K562 (cell line): ENCODE measurements around the gene LGALS14. TPM values are rescaled to one million over a fixed set of nuclear protein-coding genes. Genes with fewer than 3 reads are reported as not detected.

Source experiments
- ATAC-seq: fragments of 200-7000 bp; cut with Tn5 transposase; 3 replicates; pipeline ENCODE4 v1.9.1; 2020; ENCODE audit warnings: moderate library complexity
- BruUV-seq: library from RNA; stranded (reverse); fragments of 400-500 nt; replicated peaks from 2 replicates; lab custom pipeline; 2021; lab: Mats Ljungman, UMichigan
- CTCF ChIA-PET: fragments of 300-600 bp; formaldehyde crosslinking; extraction: SDS; loops from one replicate; lab custom pipeline; 2021; ENCODE audit warnings: low intra/inter-chr PET ratio; lab: Yijun Ruan, JAX
- POLR2A ChIA-PET: fragments of 300-600, 350-650 bp; sonication (Branson Sonifier 250); formaldehyde crosslinking; extraction: SDS; loops from one replicate; lab custom pipeline; 2021; ENCODE audit warnings: antibody characterized with exemption, inconsistent platforms; lab: Yijun Ruan, JAX
- DNase-seq, 4 experiments: peaks; one replicate each; pipeline versions ENCODE4 v3.0.0 to v3.0.0-alpha.2; 2011 to 2018; ENCODE audit warnings: low spot score in 3 of 4, mixed read lengths in 3 of 4; ENCODE audit errors: extremely low read depth in 1 of 4
- FAIRE-seq: peaks from 2 replicates; lab custom pipeline; 2011; peaks lifted over from hg19 to GRCh38; lab: Jason Lieb, UNC
- H2AFZ ChIP-seq: 2 replicates; pipeline ENCODE4 v1.6.0; 2011; ENCODE audit warnings: low read depth, low read length, control low read depth, inconsistent platforms
- H3K27ac ChIP-seq: fragments of 200-600 bp; 3 replicates; pipeline ENCODE4 v1.8.0; 2011; ENCODE audit warnings: low read depth, mild to moderate bottlenecking, control low read depth, inconsistent platforms, low read length, moderate library complexity, mixed read lengths; ENCODE audit errors: extremely low read depth
- H3K27me3 ChIP-seq, 2 experiments: fragments of 300-600 bp in 1 of 2; 2 replicates in 1 of 2; 3 replicates in 1 of 2; pipeline versions ENCODE4 v1.6.0 to v1.8.0; 2011; ENCODE audit warnings: inconsistent platforms in 2 of 2, low read length in 2 of 2, mild to moderate bottlenecking in 1 of 2, mixed read lengths in 1 of 2, moderate library complexity in 1 of 2; ENCODE audit not compliant: control insufficient read depth in 2 of 2, insufficient read depth in 2 of 2
- H3K36me3 ChIP-seq: fragments of 300-600 bp; 3 replicates; pipeline ENCODE4 v1.8.0; 2011; ENCODE audit warnings: mild to moderate bottlenecking, low read length, inconsistent platforms; ENCODE audit not compliant: control insufficient read depth, insufficient read depth
- H3K4me1 ChIP-seq, 2 experiments: fragments of 200-600 bp in 1 of 2; replicated peaks in 1 of 2; 2 replicates in 1 of 2; 3 replicates in 1 of 2; pipeline versions ENCODE4 v1.5.1 to v1.8.0; 2011; ENCODE audit warnings: inconsistent platforms in 2 of 2, low read length in 2 of 2, mild to moderate bottlenecking in 1 of 2, mixed read lengths in 1 of 2, moderate library complexity in 1 of 2; ENCODE audit not compliant: control insufficient read depth in 2 of 2, insufficient read depth in 2 of 2
- H3K4me2 ChIP-seq: 2 replicates; pipeline ENCODE4 v1.6.1; 2011; ENCODE audit warnings: low read length, control low read depth, inconsistent platforms, mixed read lengths; ENCODE audit not compliant: insufficient read depth
- H3K4me3 ChIP-seq: fragments of 200-600 bp; sonication (generic), shearing (Covaris generic); 2 replicates; pipeline ENCODE4 v1.5.1; 2016; ENCODE audit warnings: control low read depth, inconsistent platforms
- H3K79me2 ChIP-seq: fragments of 200-600 bp; 3 replicates; pipeline ENCODE4 v1.8.0; 2011; ENCODE audit warnings: low read length, inconsistent platforms; ENCODE audit not compliant: control insufficient read depth, insufficient read depth
- H3K9ac ChIP-seq, 2 experiments: 2 replicates each; pipeline versions ENCODE4 v1.6.0 to v1.6.1; 2011; ENCODE audit warnings: low read depth in 2 of 2, low read length in 2 of 2, control low read depth in 1 of 2, inconsistent platforms in 1 of 2, mild to moderate bottlenecking in 1 of 2, mixed read lengths in 1 of 2; ENCODE audit not compliant: insufficient read depth in 1 of 2
- H3K9me1 ChIP-seq: one replicate; pipeline ENCODE4 v1.6.0; 2011; ENCODE audit warnings: inconsistent platforms, mild to moderate bottlenecking, low read length, moderate library complexity; ENCODE audit not compliant: control insufficient read depth, insufficient read depth
- H3K9me3 ChIP-seq: replicated peaks from 2 replicates; pipeline ENCODE4 v1.5.1; 2011; ENCODE audit warnings: low read depth, low read length, inconsistent platforms; ENCODE audit not compliant: control insufficient read depth, insufficient read depth
- H4K20me1 ChIP-seq: replicated peaks from 2 replicates; pipeline ENCODE4 v1.6.1; 2011; ENCODE audit warnings: low read length, inconsistent platforms, mixed read lengths; ENCODE audit not compliant: control insufficient read depth, insufficient read depth
- FOXK1 ChIP-seq: sonication (generic); formaldehyde crosslinking; IDR thresholded peaks from 2 replicates; pipeline ENCODE4 v1.8.0; 2022; ENCODE audit warnings: missing genetic modification reagents, mild to moderate bottlenecking, borderline replicate concordance
- NFXL1 ChIP-seq: fragments of 450-650 bp; formaldehyde crosslinking; IDR thresholded peaks from 2 replicates; pipeline ENCODE4 v1.4.0; 2021; ENCODE audit warnings: mild to moderate bottlenecking
- RAD21 ChIP-seq, 2 experiments: fragments of 250-450 bp in 1 of 2; fragments of 450-650 bp in 1 of 2; sonication (Bioruptor Pico) in 1 of 2; formaldehyde crosslinking in 1 of 2; IDR thresholded peaks in 1 of 2; conservative IDR thresholded peaks in 1 of 2; 2 replicates each; pipeline versions ENCODE4 v1.4.0 to v1.8.0; 2020 to 2022; ENCODE audit warnings: mild to moderate bottlenecking in 2 of 2, moderate library complexity in 1 of 2
- SMAD2 ChIP-seq: fragments of 150-350 bp; IDR thresholded peaks from 2 replicates; pipeline ENCODE4 v1.6.1; 2014; ENCODE audit warnings: low read depth, mild to moderate bottlenecking, low read length
- SMC3 ChIP-seq: conservative IDR thresholded peaks from 2 replicates; pipeline ENCODE4 v1.6.1; 2011; ENCODE audit warnings: low read depth, low read length, improper control_type of control experiment; ENCODE audit not compliant: insufficient read depth
- U2AF1 ChIP-seq: fragments of 200-400 bp; formaldehyde crosslinking; optimal IDR thresholded peaks from 2 replicates; pipeline ENCODE3; 2017; ENCODE audit warnings: mild to moderate bottlenecking, low read depth, low read length, moderate library complexity
- ZNF274 ChIP-seq: IDR thresholded peaks from 2 replicates; pipeline ENCODE4 v1.6.1; 2011; ENCODE audit warnings: low read depth, mild to moderate bottlenecking, low read length, moderate library complexity, borderline replicate concordance
- ZNF384 ChIP-seq: IDR thresholded peaks from 2 replicates; pipeline ENCODE4 v1.6.1; 2012; ENCODE audit warnings: low read depth, low read length, improper control_type of control experiment
- ZNF431 ChIP-seq: sonication (generic); formaldehyde crosslinking; IDR thresholded peaks from 2 replicates; pipeline ENCODE4 v1.8.0; 2022; ENCODE audit warnings: mild to moderate bottlenecking, missing genetic modification reagents
- WGBS: fragments of 100-300 bp; shearing (Covaris generic); methylation state at CpG from one replicate; pipeline ENCODE4 v1.1.6; 2016; ENCODE audit warnings: low coverage, mixed read lengths; ENCODE audit not compliant: insufficient coverage; ENCODE audit errors: missing lambda C conversion rate; 5-methylcytosine and 5-hydroxymethylcytosine counted together
- in situ Hi-C: fragments of 300-500 bp; cut with MboI; formaldehyde crosslinking; loops from 4 replicates; pipeline ENCODE4 v1.15.0; 2018; ENCODE audit warnings: inconsistent platforms, mixed read lengths
- intact Hi-C: fragments of 100-400 bp; cut with micrococcal nuclease; formaldehyde crosslinking; loops from 2 replicates; pipeline ENCODE4 v1.14.2; 2022
- polyA plus RNA-seq, 8 experiments: library from polyadenylated mRNA; depleted of rRNA in 4 of 8; stranded (reverse) in 5 of 8; unstranded in 3 of 8; fragments of >200 nt; fragmentation: Nextera tagmentation in 2 of 8; fragmentation: Illumina TruSeq in 1 of 8; extraction: Ambion mirVana in 2 of 8; extraction: Trizol in 1 of 8; gene quantifications; 2 replicates each; pipeline versions ENCODE4 v1.2.1 to v1.2.3, GENCODE V29; 2011 to 2014; ENCODE audit warnings: inconsistent platforms in 1 of 8, missing spikeins in 1 of 8
- total RNA-seq, 7 experiments: library from RNA; depleted of rRNA in 6 of 7; stranded (reverse); fragments of >200 nt in 6 of 7; fragmentation: Illumina TruSeq in 2 of 7; extraction: Trizol in 2 of 7; gene quantifications; 2 replicates each; pipeline versions ENCODE4 v1.2.1 to v1.2.3, GENCODE V29; 2011 to 2021; ENCODE audit warnings: low replicate concordance in 1 of 7
- TF ChIP-seq, protein P1 (sequence below): fragments of 250-450 bp; sonication (Bioruptor Pico); IDR thresholded peaks from 2 replicates; pipeline ENCODE4 v1.4.0; 2020
- TF ChIP-seq, protein P2 (sequence below): fragments of 450-650 bp; formaldehyde crosslinking; IDR thresholded peaks from 2 replicates; pipeline ENCODE4 v1.4.0; 2020; ENCODE audit warnings: mild to moderate bottlenecking, moderate library complexity
- TF ChIP-seq, protein P3 (sequence below), 3 experiments: IDR thresholded peaks in 2 of 3; conservative IDR thresholded peaks in 1 of 3; 2 replicates each; pipeline ENCODE4 v1.5.1; 2011 to 2012; ENCODE audit warnings: low read length in 3 of 3, mild to moderate bottlenecking in 3 of 3, control low read depth in 2 of 3, improper control_type of control experiment in 1 of 3, inconsistent platforms in 1 of 3, low read depth in 1 of 3, mixed read lengths in 1 of 3, moderate library complexity in 1 of 3; ENCODE audit not compliant: insufficient read depth in 2 of 3

Gene LGALS14
- total and polyA plus RNA-seq, 9 of the 15 experiments (the other 6 are each of a cell fraction or from before 2014, with no cell fraction given): not detected

DNA sequence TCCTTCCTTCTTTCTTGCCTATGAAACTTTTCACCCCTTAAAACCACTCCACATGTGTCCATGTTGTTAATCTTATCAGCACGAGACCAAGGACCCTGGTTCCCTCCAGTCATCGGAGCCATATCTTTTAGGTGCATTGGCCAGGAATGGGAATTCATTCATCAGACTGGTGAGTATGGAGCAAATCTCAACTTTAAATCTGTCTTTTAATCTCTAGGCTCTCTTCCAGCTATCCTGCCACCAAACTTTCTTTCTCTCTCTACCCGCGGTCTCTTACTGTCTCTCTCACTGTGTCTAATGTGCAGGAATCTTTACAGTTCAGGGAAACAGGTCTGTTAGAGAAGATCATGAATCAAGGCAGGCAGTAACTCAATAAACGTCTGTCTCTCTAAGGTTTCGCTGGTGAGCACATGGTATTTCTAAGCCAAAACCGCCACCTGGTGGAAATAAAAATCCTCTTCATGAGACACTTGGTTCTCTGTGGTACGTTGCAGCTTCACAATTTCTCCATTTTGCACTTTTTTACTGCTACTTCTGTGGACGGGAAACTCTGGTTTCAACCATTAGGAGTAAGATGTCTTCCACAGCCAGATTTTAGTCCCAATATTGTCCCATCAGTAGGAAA is 32.4 kb upstream of the LGALS14 start:
- in situ Hi-C loops: no loop called here
- Histone ChIP-seq H3K27ac (no peak overlapping the region), H3K9me1 (no peaks in the 10 kb centered on the region), H3K79me2 (no peaks in the 10 kb centered on the region), H3K4me3 (no peak overlapping the region), H3K9ac (no peak overlapping the region), H4K20me1 (no peaks in the 10 kb centered on the region), H2AFZ (no peak overlapping the region), H3K4me1 (no peaks in the 10 kb centered on the region), H3K9me3 (no peaks in the 10 kb centered on the region; the same call in 1 of the 2 replicates), H3K36me3 (no peaks in the 10 kb centered on the region), H3K4me2 (no peak overlapping the region), H3K27me3 (no peaks in the 10 kb centered on the region)
- 1% methylated on average over 9 of the region's 9 CpGs for WGBS
- ATAC-seq: peak; percentile 83
- ChIA-PET POLR2A (interaction anchor here (1.3 kb wide), 1 partner anchor 238 kb away, joined by 3 read pairs; no protein-coding TSS in a partner anchor), CTCF (interaction anchor here (0.6 to 1.8 kb wide), 4 partner anchors 10 to 199 kb away, joined by 3 to 19 read pairs (median 3); no protein-coding TSS in a partner anchor)
- peak in 2 of 4 experiments; percentile 37 to 58 for DNase-seq
- intact Hi-C loops: loop anchor here (1.0 to 5.0 kb wide), 2 partner anchors 121 to 175 kb away; partner anchors contain the start of gene DLL3
- BruUV-seq: no TSS peak
- FAIRE-seq: peak; percentile 6
- TF ChIP-seq U2AF1 (no peak), NFXL1 (no peak), ZNF431 (CRISPR knock-in tag) (no peak), SMAD2 (no peak), RAD21 (CRISPR knock-in tag; conservative IDR thresholded peaks at IDR 0.05 in 1 of 2, IDR thresholded peaks at IDR 0.05 in 1 of 2) (peak; percentile 85 to 87), SMC3 (peak; percentile 64), ZNF384 (no peak), ZNF274 (no peak), FOXK1 (CRISPR knock-in tag) (no peak)
- TF ChIP-seq, protein P1, sequence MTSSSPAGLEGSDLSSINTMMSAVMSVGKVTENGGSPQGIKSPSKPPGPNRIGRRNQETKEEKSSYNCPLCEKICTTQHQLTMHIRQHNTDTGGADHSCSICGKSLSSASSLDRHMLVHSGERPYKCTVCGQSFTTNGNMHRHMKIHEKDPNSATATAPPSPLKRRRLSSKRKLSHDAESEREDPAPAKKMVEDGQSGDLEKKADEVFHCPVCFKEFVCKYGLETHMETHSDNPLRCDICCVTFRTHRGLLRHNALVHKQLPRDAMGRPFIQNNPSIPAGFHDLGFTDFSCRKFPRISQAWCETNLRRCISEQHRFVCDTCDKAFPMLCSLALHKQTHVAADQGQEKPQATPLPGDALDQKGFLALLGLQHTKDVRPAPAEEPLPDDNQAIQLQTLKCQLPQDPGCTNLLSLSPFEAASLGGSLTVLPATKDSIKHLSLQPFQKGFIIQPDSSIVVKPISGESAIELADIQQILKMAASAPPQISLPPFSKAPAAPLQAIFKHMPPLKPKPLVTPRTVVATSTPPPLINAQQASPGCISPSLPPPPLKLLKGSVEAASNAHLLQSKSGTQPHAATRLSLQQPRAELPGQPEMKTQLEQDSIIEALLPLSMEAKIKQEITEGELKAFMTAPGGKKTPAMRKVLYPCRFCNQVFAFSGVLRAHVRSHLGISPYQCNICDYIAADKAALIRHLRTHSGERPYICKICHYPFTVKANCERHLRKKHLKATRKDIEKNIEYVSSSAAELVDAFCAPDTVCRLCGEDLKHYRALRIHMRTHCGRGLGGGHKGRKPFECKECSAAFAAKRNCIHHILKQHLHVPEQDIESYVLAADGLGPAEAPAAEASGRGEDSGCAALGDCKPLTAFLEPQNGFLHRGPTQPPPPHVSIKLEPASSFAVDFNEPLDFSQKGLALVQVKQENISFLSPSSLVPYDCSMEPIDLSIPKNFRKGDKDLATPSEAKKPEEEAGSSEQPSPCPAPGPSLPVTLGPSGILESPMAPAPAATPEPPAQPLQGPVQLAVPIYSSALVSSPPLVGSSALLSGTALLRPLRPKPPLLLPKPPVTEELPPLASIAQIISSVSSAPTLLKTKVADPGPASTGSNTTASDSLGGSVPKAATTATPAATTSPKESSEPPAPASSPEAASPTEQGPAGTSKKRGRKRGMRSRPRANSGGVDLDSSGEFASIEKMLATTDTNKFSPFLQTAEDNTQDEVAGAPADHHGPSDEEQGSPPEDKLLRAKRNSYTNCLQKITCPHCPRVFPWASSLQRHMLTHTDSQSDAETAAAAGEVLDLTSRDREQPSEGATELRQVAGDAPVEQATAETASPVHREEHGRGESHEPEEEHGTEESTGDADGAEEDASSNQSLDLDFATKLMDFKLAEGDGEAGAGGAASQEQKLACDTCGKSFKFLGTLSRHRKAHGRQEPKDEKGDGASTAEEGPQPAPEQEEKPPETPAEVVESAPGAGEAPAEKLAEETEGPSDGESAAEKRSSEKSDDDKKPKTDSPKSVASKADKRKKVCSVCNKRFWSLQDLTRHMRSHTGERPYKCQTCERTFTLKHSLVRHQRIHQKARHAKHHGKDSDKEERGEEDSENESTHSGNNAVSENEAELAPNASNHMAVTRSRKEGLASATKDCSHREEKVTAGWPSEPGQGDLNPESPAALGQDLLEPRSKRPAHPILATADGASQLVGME (CRISPR knock-in tag): no peak
- TF ChIP-seq, protein P2, sequence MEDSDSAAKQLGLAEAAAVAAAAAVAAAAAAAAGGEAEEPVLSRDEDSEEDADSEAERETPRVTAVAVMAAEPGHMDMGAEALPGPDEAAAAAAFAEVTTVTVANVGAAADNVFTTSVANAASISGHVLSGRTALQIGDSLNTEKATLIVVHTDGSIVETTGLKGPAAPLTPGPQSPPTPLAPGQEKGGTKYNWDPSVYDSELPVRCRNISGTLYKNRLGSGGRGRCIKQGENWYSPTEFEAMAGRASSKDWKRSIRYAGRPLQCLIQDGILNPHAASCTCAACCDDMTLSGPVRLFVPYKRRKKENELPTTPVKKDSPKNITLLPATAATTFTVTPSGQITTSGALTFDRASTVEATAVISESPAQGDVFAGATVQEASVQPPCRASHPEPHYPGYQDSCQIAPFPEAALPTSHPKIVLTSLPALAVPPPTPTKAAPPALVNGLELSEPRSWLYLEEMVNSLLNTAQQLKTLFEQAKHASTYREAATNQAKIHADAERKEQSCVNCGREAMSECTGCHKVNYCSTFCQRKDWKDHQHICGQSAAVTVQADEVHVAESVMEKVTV (CRISPR knock-in tag): peak; percentile 80
- TF ChIP-seq, protein P3, sequence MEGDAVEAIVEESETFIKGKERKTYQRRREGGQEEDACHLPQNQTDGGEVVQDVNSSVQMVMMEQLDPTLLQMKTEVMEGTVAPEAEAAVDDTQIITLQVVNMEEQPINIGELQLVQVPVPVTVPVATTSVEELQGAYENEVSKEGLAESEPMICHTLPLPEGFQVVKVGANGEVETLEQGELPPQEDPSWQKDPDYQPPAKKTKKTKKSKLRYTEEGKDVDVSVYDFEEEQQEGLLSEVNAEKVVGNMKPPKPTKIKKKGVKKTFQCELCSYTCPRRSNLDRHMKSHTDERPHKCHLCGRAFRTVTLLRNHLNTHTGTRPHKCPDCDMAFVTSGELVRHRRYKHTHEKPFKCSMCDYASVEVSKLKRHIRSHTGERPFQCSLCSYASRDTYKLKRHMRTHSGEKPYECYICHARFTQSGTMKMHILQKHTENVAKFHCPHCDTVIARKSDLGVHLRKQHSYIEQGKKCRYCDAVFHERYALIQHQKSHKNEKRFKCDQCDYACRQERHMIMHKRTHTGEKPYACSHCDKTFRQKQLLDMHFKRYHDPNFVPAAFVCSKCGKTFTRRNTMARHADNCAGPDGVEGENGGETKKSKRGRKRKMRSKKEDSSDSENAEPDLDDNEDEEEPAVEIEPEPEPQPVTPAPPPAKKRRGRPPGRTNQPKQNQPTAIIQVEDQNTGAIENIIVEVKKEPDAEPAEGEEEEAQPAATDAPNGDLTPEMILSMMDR (IDR thresholded peaks at IDR 0.05 in 2 of 3, conservative IDR thresholded peaks at IDR 0.05 in 1 of 3; ENCODE audit: insufficient read depth in 2 of 3, low read depth in 1 of 3, low read length in 3 of 3): peak; percentile 57 to 71 (median 63); a peak in 4 of 6 replicates
